ENCODE data around the gene SELENOH.
A peak's percentile ranks its signal among the peaks of the same experiment; 100 is the strongest.

Gene SELENOH

DNA sequence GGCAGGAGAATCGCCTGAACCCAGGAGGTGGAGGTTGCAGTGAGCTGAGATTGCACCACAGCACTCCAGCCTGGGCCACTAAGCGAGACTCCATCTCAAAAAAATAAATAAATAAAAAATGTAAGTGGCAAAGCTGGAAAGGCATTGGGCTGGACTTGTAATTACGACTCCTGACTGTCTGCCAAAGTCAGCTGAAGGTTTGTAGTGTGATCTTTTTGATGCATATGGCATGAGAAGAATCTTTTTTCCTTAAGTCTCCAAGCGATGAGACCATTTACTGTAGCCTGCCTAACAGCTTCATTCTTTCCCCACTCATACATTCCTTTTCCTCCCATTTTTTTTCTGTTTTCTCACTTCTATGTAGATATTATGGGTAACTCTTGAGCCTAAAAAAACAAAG is 45.1 kb downstream of the SELENOH start:
- no peak for DNase-seq

DNA sequence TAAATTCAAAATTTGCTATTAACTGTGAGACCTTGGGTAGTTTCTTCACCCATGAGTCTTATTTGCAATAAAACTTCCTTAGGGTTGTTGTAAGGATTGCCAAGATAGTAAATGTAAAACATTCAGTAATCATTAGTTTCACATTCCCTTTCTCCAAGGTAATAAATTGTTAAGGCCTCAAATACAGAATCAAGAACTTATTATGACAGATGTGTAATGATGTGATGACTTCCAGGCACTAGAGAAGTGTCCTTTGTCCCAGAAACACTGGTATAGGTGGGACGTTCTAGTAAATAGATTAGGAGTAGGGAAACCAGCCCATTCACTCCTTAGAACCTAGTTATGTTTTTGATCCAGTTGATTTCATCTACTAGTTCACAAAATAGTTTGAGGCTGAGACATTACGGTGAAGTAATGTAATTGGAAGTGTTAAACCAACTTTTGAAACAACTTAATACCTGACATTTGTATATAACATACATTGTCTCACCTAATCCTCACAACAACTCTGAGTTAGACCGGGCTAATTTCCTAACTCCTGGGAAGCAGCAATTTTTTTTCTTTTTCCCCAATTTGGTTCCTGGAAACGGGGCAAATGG is 45.8 kb downstream of the SELENOH start:
- no peak for DNase-seq

DNA sequence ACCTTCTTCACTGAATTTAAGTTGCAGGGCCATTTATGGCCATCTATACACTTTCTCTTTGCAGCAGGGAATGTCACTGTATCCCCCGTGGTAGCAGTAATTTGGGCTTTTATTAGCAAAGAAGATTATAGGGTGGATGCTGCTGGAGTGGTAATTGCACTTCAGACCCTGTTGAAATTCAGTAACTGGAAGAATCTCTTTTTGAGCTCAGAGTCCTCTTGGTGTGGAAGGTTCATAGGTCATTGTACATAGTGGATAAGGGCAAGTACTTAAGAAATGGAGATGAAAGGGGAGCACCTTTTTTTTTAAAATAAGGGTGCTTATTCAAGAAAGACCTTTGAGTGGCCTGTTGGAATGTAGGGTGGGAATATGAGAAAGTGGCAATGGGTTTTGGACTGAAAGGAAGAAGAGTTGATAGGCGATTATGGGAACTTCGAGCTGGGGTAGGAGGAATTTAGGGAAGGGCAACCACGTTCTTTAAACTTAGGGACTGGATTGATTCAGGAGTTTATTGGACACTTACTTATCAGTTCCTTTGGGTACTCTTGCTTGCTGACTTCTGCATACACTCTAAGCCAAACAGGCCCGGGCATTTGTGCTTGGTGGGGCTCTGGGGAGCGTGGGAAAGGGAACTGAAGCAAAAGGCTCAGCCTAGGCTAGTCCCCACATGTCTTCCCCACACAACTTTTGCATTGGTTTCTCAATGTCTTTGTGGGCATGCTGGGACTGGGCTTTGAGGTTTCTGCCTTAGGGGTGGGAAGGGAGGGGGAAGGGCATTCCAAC is 46.8 kb downstream of the SELENOH start:
- DNase-seq: no peak

DNA sequence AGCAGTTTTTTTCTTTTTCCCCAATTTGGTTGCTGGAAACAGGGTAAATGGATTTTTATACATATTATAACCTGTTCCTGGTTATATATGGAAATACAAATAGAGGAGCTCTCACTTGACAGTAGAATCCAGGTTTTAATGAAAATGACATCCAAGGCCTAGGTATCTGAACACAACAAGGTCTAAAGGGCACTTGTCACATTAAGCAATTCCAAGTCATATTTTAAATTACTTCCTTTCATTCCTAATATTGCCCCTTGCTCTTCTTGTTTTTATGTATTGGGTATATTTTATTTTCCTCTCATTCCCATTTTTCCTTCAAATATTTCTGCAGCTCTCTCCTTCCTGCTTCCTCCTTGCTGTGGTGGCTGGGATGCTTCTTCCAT is 47.4 kb downstream of the SELENOH start:
- no peak for DNase-seq

DNA sequence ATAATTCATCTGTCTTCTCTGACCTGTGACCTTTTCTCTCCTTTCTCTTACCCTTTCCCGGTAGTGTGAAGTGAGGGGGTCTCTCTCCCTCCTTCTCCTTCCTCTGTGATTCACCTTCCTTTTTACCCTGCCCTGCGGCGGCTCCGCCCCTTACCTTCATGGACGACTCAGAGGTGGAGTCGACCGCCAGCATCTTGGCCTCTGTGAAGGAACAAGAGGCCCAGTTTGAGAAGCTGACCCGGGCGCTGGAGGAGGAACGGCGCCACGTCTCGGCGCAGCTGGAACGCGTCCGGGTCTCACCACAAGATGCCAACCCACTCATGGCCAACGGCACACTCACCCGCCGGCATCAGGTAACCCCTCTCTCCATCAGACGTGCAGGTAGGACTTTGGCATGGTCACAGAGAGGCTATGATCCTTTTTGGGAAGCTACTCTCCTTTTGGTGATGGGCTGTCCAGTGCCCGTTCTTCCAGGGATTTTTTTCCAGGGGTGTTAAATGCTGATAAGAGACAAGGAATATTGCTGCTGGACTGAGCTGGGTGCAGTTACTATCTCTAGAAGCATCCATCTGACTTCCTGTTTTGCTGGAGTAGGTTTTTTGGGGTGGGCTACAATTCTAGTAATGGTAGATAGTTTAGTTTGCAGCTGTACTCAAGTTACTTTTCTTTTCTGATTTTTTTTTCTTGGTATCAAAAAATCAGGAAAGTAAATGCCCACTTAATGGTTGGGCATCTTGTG is 50.2 kb downstream of the SELENOH start:
- no peak for DNase-seq

DNA sequence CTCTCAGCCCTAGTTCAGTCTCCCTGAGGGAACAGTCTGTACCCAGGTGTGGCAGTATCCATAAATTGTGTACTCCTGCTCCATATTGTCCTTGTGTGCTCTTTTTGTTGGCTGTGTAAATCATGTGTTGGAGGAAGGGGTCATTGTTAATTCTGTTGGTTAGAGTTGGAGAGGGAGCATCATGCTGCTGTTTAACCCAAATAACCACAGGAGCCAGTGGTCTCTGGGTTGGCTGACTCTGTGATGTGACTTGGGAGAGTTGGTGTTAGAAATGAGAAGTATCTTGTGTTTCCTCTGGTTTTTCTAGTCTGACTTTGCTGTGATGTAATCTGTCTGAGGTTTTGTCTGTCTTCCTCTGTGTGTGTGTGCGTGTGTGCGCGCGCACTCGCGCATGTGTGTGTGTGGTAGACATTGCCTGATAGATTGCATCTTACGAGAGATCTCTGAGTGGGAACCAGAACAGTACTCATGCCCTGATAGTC is 50.8 kb downstream of the SELENOH start:
- no peak for DNase-seq

DNA sequence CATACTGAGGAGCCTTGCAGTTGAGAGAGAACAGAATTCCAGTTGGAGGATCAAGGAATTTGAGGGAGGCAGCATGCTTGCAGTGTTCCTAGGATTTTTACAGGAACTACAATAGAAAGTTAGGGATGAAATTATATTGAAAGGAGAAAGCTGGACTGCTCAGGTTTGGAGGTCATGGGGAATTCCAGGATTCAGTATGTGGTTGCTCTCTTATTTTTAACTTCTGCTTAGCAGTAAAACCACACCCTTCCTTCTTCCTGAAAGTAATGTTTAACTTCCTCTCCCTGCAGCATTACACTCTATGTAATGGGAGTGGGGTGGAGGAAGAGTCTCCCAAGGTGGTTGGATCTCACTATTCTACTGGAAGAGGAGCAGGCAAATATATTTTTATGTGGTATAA is 51.6 kb downstream of the SELENOH start:
- peak; percentile 50 for DNase-seq

All from NCI-H226 (cell line).